Endothelial cell of umbilical vein (primary cell): ENCODE results near the gene UBFD1. TPM values are rescaled to one million over a fixed set of nuclear protein-coding genes. Genes with fewer than 3 reads are reported as not detected.

ENCODE experiments used
- BruUV-seq: library from RNA; stranded (reverse); fragments of 400-500 nt; replicated peaks from 2 replicates; lab custom pipeline; 2021; lab: Mats Ljungman, UMichigan
- CTCF ChIA-PET: fragments of 300-600, 350-600 bp; sonication (Branson Sonifier 250); formaldehyde crosslinking; loops from one replicate; lab custom pipeline; 2021; ENCODE audit warnings: antibody characterized with exemption, inconsistent platforms; lab: Charles Lee
- POLR2A ChIA-PET: fragments of 300-600, 350-600 bp; sonication (Branson Sonifier 250); formaldehyde crosslinking; loops from one replicate; lab custom pipeline; 2021; ENCODE audit warnings: antibody characterized with exemption, inconsistent platforms; lab: Charles Lee
- DNase-seq: peaks from one replicate; pipeline ENCODE4 v3.0.0-alpha.2; 2011; ENCODE audit warnings: low read depth, low spot score
- FAIRE-seq: peaks from 2 replicates; lab custom pipeline; 2011; peaks lifted over from hg19 to GRCh38; lab: Jason Lieb, UNC
- H2AFZ ChIP-seq: 2 replicates; pipeline ENCODE4 v1.6.0; 2012; ENCODE audit warnings: low read depth, low read length, control low read depth, inconsistent platforms
- H3K27ac ChIP-seq: 2 replicates; pipeline ENCODE4 v1.5.1; 2011; ENCODE audit warnings: low read depth, mild to moderate bottlenecking, control low read depth, low read length, moderate library complexity; ENCODE audit not compliant: insufficient read depth
- H3K27me3 ChIP-seq, 2 experiments: 2 replicates each; pipeline versions ENCODE4 v1.6.0 to v1.6.1; 2011; ENCODE audit warnings: low read length in 2 of 2, mixed read lengths in 1 of 2; ENCODE audit not compliant: control insufficient read depth in 2 of 2, insufficient read depth in 2 of 2
- H3K36me3 ChIP-seq, 2 experiments: 2 replicates in 1 of 2; 3 replicates in 1 of 2; pipeline ENCODE4 v1.5.1; 2011; ENCODE audit warnings: low read length in 2 of 2, mild to moderate bottlenecking in 1 of 2, moderate library complexity in 1 of 2; ENCODE audit not compliant: control insufficient read depth in 2 of 2, insufficient read depth in 2 of 2; ENCODE audit errors: extremely low read depth in 1 of 2
- H3K4me1 ChIP-seq: 3 replicates; pipeline ENCODE4 v1.5.1; 2011; ENCODE audit warnings: mild to moderate bottlenecking, low read length; ENCODE audit not compliant: control insufficient read depth, insufficient read depth; ENCODE audit errors: extremely low read depth
- H3K4me2 ChIP-seq: 2 replicates; pipeline ENCODE4 v1.6.1; 2011; ENCODE audit warnings: low read length, control low read depth, mixed read lengths; ENCODE audit not compliant: insufficient read depth
- H3K4me3 ChIP-seq, 3 experiments: fragments of 200-600 bp in 1 of 3; sonication (generic), shearing (Covaris generic) in 1 of 3; replicated peaks in 1 of 3; 2 replicates each; pipeline ENCODE4 v1.5.1; 2011 to 2016; ENCODE audit warnings: control low read depth in 3 of 3, low read length in 3 of 3, mild to moderate bottlenecking in 2 of 3, inconsistent platforms in 1 of 3, low read depth in 1 of 3, moderate library complexity in 1 of 3; ENCODE audit not compliant: insufficient read depth in 1 of 3
- H3K79me2 ChIP-seq: 2 replicates; pipeline ENCODE4 v1.6.0; 2012; ENCODE audit warnings: low read length, inconsistent platforms; ENCODE audit not compliant: control insufficient read depth, insufficient read depth
- H3K9ac ChIP-seq: replicated peaks from 2 replicates; pipeline ENCODE3; 2011; ENCODE audit warnings: low read length, control low read depth; ENCODE audit not compliant: insufficient read depth; ENCODE audit errors: extremely low read depth
- H3K9me1 ChIP-seq: replicated peaks from 3 replicates; pipeline ENCODE4 v1.6.0; 2011; ENCODE audit warnings: mild to moderate bottlenecking, low read length; ENCODE audit not compliant: control insufficient read depth, insufficient read depth; ENCODE audit errors: extremely low read depth
- H3K9me3 ChIP-seq: replicated peaks from 2 replicates; pipeline ENCODE4 v1.5.1; 2012; ENCODE audit warnings: low read length, inconsistent platforms; ENCODE audit not compliant: control insufficient read depth, insufficient read depth
- H4K20me1 ChIP-seq: replicated peaks from 2 replicates; pipeline ENCODE3; 2011; ENCODE audit warnings: mild to moderate bottlenecking, low read length; ENCODE audit not compliant: control insufficient read depth, insufficient read depth; ENCODE audit errors: extremely low read depth
- EZH2 ChIP-seq: IDR thresholded peaks from 2 replicates; pipeline ENCODE4 v1.6.1; 2012; ENCODE audit warnings: borderline replicate concordance, low read depth, mild to moderate bottlenecking, moderate library complexity, low read length, inconsistent platforms; ENCODE audit not compliant: severe bottlenecking
- FOS ChIP-seq: IDR thresholded peaks from 2 replicates; pipeline ENCODE4 v1.6.1; 2011; ENCODE audit warnings: mild to moderate bottlenecking, low read length, moderate library complexity, borderline replicate concordance; ENCODE audit not compliant: insufficient read depth
- GATA2 ChIP-seq: IDR thresholded peaks from 2 replicates; pipeline ENCODE4 v1.7.0; 2011; ENCODE audit warnings: low read depth, mild to moderate bottlenecking, moderate library complexity, mixed read lengths, low read length; ENCODE audit not compliant: insufficient read length, insufficient read depth
- JUN ChIP-seq: IDR thresholded peaks from 2 replicates; pipeline ENCODE4 v1.6.1; 2011; ENCODE audit warnings: borderline replicate concordance, low read depth; ENCODE audit not compliant: insufficient read length, insufficient read depth
- MYC ChIP-seq: IDR thresholded peaks from one replicate; pipeline ENCODE4 v1.6.1; 2011; ENCODE audit warnings: mild to moderate bottlenecking, low read depth, low read length
- POLR2A ChIP-seq: IDR thresholded peaks from 2 replicates; pipeline ENCODE4 v1.6.1; 2012; ENCODE audit warnings: low read depth, mild to moderate bottlenecking, control low read depth, low read length
- POLR2AphosphoS5 ChIP-seq: IDR thresholded peaks from 2 replicates; pipeline ENCODE4 v1.6.1; 2012; ENCODE audit warnings: low read depth, mild to moderate bottlenecking, control low read depth, low read length, moderate library complexity; ENCODE audit not compliant: insufficient read depth
- dilution Hi-C: fragments of 300-500 bp; cut with MboI; formaldehyde crosslinking; loops from one replicate; pipeline ENCODE4 v1.15.0; 2019; ENCODE audit warnings: low sequenced_read_pairs; ENCODE audit not compliant: extremely low pct_ligation_motif_present
- intact Hi-C: fragments of 100-400 bp; cut with micrococcal nuclease; formaldehyde crosslinking; loops from one replicate; pipeline ENCODE4 v1.10.0; 2022
- polyA plus RNA-seq, 4 experiments: library from polyadenylated mRNA; depleted of rRNA in 3 of 4; stranded (reverse) in 3 of 4; unstranded in 1 of 4; fragments of >200 nt; gene quantifications; 2 replicates each; pipeline versions ENCODE4 v1.2.1 to v1.2.3, GENCODE V29; 2011 to 2012; ENCODE audit warnings: missing spikeins in 1 of 4
- total RNA-seq: library from RNA; stranded (reverse); gene quantifications from 2 replicates; pipeline ENCODE4 v1.2.3, GENCODE V29; 2021
- TF ChIP-seq, protein P1 (sequence below), 2 donors: IDR thresholded peaks; 1 replicate in 1 of 2; 2 replicates in 1 of 2; pipeline ENCODE4 v1.5.1; 2011; ENCODE audit warnings: low read length in 2 of 2, mild to moderate bottlenecking in 2 of 2, moderate library complexity in 2 of 2, control low read depth in 1 of 2, inconsistent platforms in 1 of 2, low read depth in 1 of 2; ENCODE audit not compliant: insufficient read depth in 1 of 2; ENCODE audit errors: extremely low read depth in 1 of 2
- TF ChIP-seq, protein P2 (sequence below): IDR thresholded peaks from 2 replicates; pipeline ENCODE4 v1.6.1; 2011; ENCODE audit not compliant: insufficient read depth, insufficient read length

Gene UBFD1
- total and polyA plus RNA-seq, 2 donors (not counting 3 experiments of a cell fraction or from before 2014, with no cell fraction given): 50.0 to 69.9 TPM

DNA sequence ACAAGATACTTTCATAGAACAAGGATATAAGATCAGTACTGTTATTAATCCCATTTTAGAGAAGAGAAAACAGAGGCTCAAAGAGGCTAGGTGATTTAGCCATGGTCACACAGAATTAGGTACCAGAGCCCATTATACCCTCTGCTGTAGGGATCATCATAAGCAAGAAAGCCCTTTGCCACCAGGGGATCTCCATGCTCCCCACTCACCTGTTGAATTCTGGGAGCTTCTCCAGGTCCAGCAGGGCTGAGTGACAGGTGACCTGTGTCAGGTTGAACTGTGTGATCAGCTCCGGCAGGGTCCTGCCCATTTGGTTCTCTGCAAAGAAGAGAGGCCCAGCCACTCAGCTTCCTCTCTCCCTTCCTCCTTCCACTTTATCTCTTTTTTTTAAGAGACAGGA lies 25.1 kb upstream of the UBFD1 start:
- Histone ChIP-seq H3K9me1 (no peaks in the 10 kb centered on the region), H3K36me3 (peaks cover 8 to 19% of the 10 kb centered on the region in 2 experiments)

More for the DNA sequence above, 25.1 kb upstream of the UBFD1 start:
- DNase-seq (no peak), FAIRE-seq (no peak)
- no peak overlapping the region for H3K4me2 ChIP-seq
- H3K4me1 ChIP-seq: no peaks in the 10 kb centered on the region
- dilution Hi-C loops: no loop called here
- intact Hi-C loops: no loop called here
- no peaks in the 10 kb centered on the region for H3K27me3 ChIP-seq
- CTCF ChIA-PET: no interaction called here
- no peak overlapping the region for H3K4me3 ChIP-seq
- TF ChIP-seq, protein P1, sequence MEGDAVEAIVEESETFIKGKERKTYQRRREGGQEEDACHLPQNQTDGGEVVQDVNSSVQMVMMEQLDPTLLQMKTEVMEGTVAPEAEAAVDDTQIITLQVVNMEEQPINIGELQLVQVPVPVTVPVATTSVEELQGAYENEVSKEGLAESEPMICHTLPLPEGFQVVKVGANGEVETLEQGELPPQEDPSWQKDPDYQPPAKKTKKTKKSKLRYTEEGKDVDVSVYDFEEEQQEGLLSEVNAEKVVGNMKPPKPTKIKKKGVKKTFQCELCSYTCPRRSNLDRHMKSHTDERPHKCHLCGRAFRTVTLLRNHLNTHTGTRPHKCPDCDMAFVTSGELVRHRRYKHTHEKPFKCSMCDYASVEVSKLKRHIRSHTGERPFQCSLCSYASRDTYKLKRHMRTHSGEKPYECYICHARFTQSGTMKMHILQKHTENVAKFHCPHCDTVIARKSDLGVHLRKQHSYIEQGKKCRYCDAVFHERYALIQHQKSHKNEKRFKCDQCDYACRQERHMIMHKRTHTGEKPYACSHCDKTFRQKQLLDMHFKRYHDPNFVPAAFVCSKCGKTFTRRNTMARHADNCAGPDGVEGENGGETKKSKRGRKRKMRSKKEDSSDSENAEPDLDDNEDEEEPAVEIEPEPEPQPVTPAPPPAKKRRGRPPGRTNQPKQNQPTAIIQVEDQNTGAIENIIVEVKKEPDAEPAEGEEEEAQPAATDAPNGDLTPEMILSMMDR (IDR thresholded peaks at IDR 0.05; ENCODE audit: extremely low read depth in 1 of 2, insufficient read depth in 1 of 2, low read depth in 1 of 2, low read length in 2 of 2): no peak
- no peak for TF ChIP-seq JUN
- no peak for TF ChIP-seq EZH2
- TF ChIP-seq GATA2: no peak
- no peak for TF ChIP-seq POLR2AphosphoS5
- TF ChIP-seq MYC: no peak
- TF ChIP-seq POLR2A: no peak
- TF ChIP-seq FOS: no peak
- TF ChIP-seq, protein P2, sequence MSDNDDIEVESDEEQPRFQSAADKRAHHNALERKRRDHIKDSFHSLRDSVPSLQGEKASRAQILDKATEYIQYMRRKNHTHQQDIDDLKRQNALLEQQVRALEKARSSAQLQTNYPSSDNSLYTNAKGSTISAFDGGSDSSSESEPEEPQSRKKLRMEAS: no peak
- H3K9me3 ChIP-seq: no peaks in the 10 kb centered on the region
- POLR2A ChIA-PET: no interaction called here
- H3K27ac ChIP-seq: no peak overlapping the region
- H4K20me1 ChIP-seq: no peaks in the 10 kb centered on the region
- no TSS peak for BruUV-seq
- no peak overlapping the region for H2AFZ ChIP-seq
- no peaks in the 10 kb centered on the region for H3K79me2 ChIP-seq
- no peak overlapping the region for H3K9ac ChIP-seq
